GM23338 (cell line): Measurements from ENCODE around the gene CDH23. TPM values are rescaled to one million over a fixed set of nuclear protein-coding genes. Genes with fewer than 3 reads are reported as not detected.

ENCODE experiments used
- ATAC-seq: fragments of 200-7000 bp; cut with Tn5 transposase; 3 replicates; pipeline ENCODE4 v1.9.1; 2020
- DNase-seq: peaks from one replicate; pipeline ENCODE4 v3.0.0-alpha.2; 2015; ENCODE audit warnings: low spot score
- H2AFZ ChIP-seq: fragments of 200-600 bp; sonication (generic); 2 replicates; pipeline ENCODE4 v1.8.0; 2016; ENCODE audit warnings: antibody characterized with exemption, mild to moderate bottlenecking, moderate library complexity
- H3F3A ChIP-seq: fragments of 200-600 bp; sonication (generic); replicated peaks from 2 replicates; pipeline ENCODE4 v1.8.0; 2017; ENCODE audit warnings: antibody characterized with exemption, mixed run types, low read depth
- H3K27ac ChIP-seq: fragments of 200-600 bp; sonication (generic); 2 replicates; pipeline ENCODE4 v1.6.1; 2016; ENCODE audit warnings: low read depth
- H3K27me3 ChIP-seq: fragments of 200-600 bp; sonication (generic); 2 replicates; pipeline ENCODE4 v1.8.0; 2016; ENCODE audit warnings: mild to moderate bottlenecking, mixed run types, moderate library complexity; ENCODE audit not compliant: insufficient read depth
- H3K36me3 ChIP-seq: fragments of 200-600 bp; sonication (generic); 2 replicates; pipeline ENCODE4 v1.8.0; 2016; ENCODE audit warnings: mild to moderate bottlenecking; ENCODE audit not compliant: insufficient read depth
- H3K4me1 ChIP-seq: fragments of 200-600 bp; sonication (generic); 2 replicates; pipeline ENCODE4 v1.8.0; 2016; ENCODE audit warnings: mild to moderate bottlenecking, moderate library complexity; ENCODE audit not compliant: insufficient read depth
- H3K4me2 ChIP-seq: fragments of 200-600 bp; sonication (generic); 2 replicates; pipeline ENCODE4 v1.7.1; 2017; ENCODE audit warnings: mixed run types
- H3K4me3 ChIP-seq: fragments of 200-600 bp; sonication (generic); 2 replicates; pipeline ENCODE4 v1.6.1; 2016; ENCODE audit warnings: mixed run types
- H3K79me2 ChIP-seq: fragments of 200-600 bp; sonication (generic); replicated peaks from 2 replicates; pipeline ENCODE4 v1.8.0; 2017; ENCODE audit warnings: mild to moderate bottlenecking; ENCODE audit not compliant: insufficient read depth
- H3K9me2 ChIP-seq: fragments of 200-600 bp; sonication (generic); 2 replicates; pipeline ENCODE4 v1.8.0; 2017; ENCODE audit not compliant: insufficient read depth
- H4K20me1 ChIP-seq: fragments of 200-600 bp; sonication (generic); replicated peaks from 2 replicates; pipeline ENCODE4 v1.8.0; 2017; ENCODE audit warnings: mild to moderate bottlenecking; ENCODE audit not compliant: insufficient read depth
- H3K27ac Mint-ChIP-seq: 2 replicates; pipeline ENCODE4 v1.8.0; 2020; ENCODE audit warnings: inconsistent platforms, mild to moderate bottlenecking, moderate library complexity, mixed read lengths
- H3K27me3 Mint-ChIP-seq: 3 replicates; pipeline ENCODE4 v1.8.0; 2022; ENCODE audit warnings: low read depth, mild to moderate bottlenecking, moderate library complexity, mixed read lengths, inconsistent platforms; ENCODE audit not compliant: insufficient read depth, poor library complexity
- H3K36me3 Mint-ChIP-seq: 3 replicates; pipeline ENCODE4 v1.8.0; 2021; ENCODE audit warnings: low read depth, mild to moderate bottlenecking, inconsistent platforms, moderate library complexity, mixed read lengths
- H3K4me1 Mint-ChIP-seq: 3 replicates; pipeline ENCODE4 v1.8.0; 2020; ENCODE audit warnings: mild to moderate bottlenecking, inconsistent platforms, mixed read lengths
- H3K4me3 Mint-ChIP-seq: 3 replicates; pipeline ENCODE4 v1.8.0; 2021; ENCODE audit warnings: moderate library complexity, mild to moderate bottlenecking, inconsistent platforms, mixed read lengths
- H3K9me3 Mint-ChIP-seq: 3 replicates; pipeline ENCODE4 v1.8.0; 2020; ENCODE audit warnings: moderate library complexity, mild to moderate bottlenecking, inconsistent platforms, mixed read lengths
- CREB1 ChIP-seq: fragments of 250-450 bp; sonication (Bioruptor Pico); IDR thresholded peaks from 2 replicates; pipeline ENCODE4 v1.5.0; 2020; ENCODE audit warnings: low read depth, mild to moderate bottlenecking, moderate library complexity
- EZH2 ChIP-seq: fragments of 200-600 bp; sonication (generic); IDR thresholded peaks from one replicate; pipeline ENCODE4 v1.8.0; 2017; ENCODE audit warnings: antibody characterized with exemption, mild to moderate bottlenecking, low read depth; ENCODE audit not compliant: unreplicated experiment
- EZH2phosphoT487 ChIP-seq: fragments of 200-600 bp; sonication (generic); IDR thresholded peaks from one replicate; pipeline ENCODE4 v1.8.1; 2018; ENCODE audit warnings: antibody characterized with exemption; ENCODE audit not compliant: unreplicated experiment
- JUNB ChIP-seq: IDR thresholded peaks from one replicate; pipeline ENCODE4 v1.6.1; 2016; ENCODE audit warnings: antibody characterized with exemption; ENCODE audit not compliant: unreplicated experiment
- NANOG ChIP-seq: IDR thresholded peaks from 2 replicates; pipeline ENCODE4 v1.6.1; 2016; ENCODE audit warnings: antibody characterized with exemption, borderline replicate concordance
- STAT1 ChIP-seq: IDR thresholded peaks from one replicate; pipeline ENCODE4 v1.6.1; 2016; ENCODE audit warnings: antibody characterized with exemption; ENCODE audit not compliant: unreplicated experiment
- ZNF114 ChIP-seq: fragments of 250-450 bp; sonication (Bioruptor Pico); IDR thresholded peaks from 2 replicates; pipeline ENCODE4 v1.5.0; 2020; ENCODE audit warnings: mild to moderate bottlenecking, moderate library complexity
- ZNF331 ChIP-seq: fragments of 250-450 bp; sonication (Bioruptor Pico); IDR thresholded peaks from 2 replicates; pipeline ENCODE4 v1.5.0; 2020; ENCODE audit warnings: low read depth, mild to moderate bottlenecking, moderate library complexity
- polyA plus RNA-seq: library from polyadenylated mRNA; unstranded; fragments of >200 nt; fragmentation: Nextera tagmentation; extraction: Ambion mirVana; gene quantifications from 2 replicates; pipeline ENCODE4 v1.2.1, GENCODE V29; 2016
- total RNA-seq: library from RNA; depleted of rRNA; stranded (reverse); fragments of >200 nt; shearing (Covaris generic); gene quantifications from 2 replicates; pipeline ENCODE4 v1.2.3, GENCODE V29; 2014
- TF ChIP-seq, protein P1 (sequence below): fragments of 250-450 bp; sonication (Bioruptor Pico); IDR thresholded peaks from 2 replicates; pipeline ENCODE4 v1.5.0; 2020; ENCODE audit warnings: mild to moderate bottlenecking, moderate library complexity
- TF ChIP-seq, protein P2 (sequence below): IDR thresholded peaks from one replicate; pipeline ENCODE4 v1.6.1; 2018; ENCODE audit warnings: antibody characterized with exemption; ENCODE audit not compliant: unreplicated experiment
- TF ChIP-seq, protein P3 (sequence below): IDR thresholded peaks from 2 replicates; pipeline ENCODE4 v1.6.1; 2016; ENCODE audit warnings: antibody characterized with exemption
- TF ChIP-seq, protein P4 (sequence below), 2 experiments: fragments of 200-600 bp in 1 of 2; sonication (generic) in 1 of 2; conservative IDR thresholded peaks; 2 replicates each; pipeline versions ENCODE4 v1.5.1 to v1.6.1; 2016 to 2017; ENCODE audit warnings: antibody characterized with exemption in 2 of 2, low read depth in 2 of 2, mild to moderate bottlenecking in 2 of 2, moderate library complexity in 1 of 2

CDH23 gene
- total and polyA plus RNA-seq, 2 experiments from 2014 or later, result 0.95 to 4.3 TPM

DNA sequence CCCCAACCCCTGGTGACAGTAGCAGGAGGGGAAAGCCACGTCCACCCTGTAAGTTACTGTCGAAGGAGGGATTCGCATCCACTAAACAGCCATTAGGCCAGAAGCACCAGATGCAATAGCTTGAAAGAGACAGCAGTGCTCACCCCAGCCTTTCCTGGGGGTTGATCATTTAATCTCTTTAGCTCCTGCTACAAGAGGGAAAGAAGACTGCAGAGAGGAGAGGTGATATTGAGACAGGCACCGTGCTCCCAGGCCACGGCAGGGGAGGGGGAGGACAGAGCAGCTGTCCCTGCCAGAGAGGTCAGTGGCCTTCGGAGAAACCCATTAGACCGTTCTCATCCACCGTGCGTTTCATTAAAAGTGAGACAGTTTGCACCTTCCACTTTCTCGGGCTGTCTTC, 148.3 kb downstream of the CDH23 start (continued):
- TF ChIP-seq, protein P1, sequence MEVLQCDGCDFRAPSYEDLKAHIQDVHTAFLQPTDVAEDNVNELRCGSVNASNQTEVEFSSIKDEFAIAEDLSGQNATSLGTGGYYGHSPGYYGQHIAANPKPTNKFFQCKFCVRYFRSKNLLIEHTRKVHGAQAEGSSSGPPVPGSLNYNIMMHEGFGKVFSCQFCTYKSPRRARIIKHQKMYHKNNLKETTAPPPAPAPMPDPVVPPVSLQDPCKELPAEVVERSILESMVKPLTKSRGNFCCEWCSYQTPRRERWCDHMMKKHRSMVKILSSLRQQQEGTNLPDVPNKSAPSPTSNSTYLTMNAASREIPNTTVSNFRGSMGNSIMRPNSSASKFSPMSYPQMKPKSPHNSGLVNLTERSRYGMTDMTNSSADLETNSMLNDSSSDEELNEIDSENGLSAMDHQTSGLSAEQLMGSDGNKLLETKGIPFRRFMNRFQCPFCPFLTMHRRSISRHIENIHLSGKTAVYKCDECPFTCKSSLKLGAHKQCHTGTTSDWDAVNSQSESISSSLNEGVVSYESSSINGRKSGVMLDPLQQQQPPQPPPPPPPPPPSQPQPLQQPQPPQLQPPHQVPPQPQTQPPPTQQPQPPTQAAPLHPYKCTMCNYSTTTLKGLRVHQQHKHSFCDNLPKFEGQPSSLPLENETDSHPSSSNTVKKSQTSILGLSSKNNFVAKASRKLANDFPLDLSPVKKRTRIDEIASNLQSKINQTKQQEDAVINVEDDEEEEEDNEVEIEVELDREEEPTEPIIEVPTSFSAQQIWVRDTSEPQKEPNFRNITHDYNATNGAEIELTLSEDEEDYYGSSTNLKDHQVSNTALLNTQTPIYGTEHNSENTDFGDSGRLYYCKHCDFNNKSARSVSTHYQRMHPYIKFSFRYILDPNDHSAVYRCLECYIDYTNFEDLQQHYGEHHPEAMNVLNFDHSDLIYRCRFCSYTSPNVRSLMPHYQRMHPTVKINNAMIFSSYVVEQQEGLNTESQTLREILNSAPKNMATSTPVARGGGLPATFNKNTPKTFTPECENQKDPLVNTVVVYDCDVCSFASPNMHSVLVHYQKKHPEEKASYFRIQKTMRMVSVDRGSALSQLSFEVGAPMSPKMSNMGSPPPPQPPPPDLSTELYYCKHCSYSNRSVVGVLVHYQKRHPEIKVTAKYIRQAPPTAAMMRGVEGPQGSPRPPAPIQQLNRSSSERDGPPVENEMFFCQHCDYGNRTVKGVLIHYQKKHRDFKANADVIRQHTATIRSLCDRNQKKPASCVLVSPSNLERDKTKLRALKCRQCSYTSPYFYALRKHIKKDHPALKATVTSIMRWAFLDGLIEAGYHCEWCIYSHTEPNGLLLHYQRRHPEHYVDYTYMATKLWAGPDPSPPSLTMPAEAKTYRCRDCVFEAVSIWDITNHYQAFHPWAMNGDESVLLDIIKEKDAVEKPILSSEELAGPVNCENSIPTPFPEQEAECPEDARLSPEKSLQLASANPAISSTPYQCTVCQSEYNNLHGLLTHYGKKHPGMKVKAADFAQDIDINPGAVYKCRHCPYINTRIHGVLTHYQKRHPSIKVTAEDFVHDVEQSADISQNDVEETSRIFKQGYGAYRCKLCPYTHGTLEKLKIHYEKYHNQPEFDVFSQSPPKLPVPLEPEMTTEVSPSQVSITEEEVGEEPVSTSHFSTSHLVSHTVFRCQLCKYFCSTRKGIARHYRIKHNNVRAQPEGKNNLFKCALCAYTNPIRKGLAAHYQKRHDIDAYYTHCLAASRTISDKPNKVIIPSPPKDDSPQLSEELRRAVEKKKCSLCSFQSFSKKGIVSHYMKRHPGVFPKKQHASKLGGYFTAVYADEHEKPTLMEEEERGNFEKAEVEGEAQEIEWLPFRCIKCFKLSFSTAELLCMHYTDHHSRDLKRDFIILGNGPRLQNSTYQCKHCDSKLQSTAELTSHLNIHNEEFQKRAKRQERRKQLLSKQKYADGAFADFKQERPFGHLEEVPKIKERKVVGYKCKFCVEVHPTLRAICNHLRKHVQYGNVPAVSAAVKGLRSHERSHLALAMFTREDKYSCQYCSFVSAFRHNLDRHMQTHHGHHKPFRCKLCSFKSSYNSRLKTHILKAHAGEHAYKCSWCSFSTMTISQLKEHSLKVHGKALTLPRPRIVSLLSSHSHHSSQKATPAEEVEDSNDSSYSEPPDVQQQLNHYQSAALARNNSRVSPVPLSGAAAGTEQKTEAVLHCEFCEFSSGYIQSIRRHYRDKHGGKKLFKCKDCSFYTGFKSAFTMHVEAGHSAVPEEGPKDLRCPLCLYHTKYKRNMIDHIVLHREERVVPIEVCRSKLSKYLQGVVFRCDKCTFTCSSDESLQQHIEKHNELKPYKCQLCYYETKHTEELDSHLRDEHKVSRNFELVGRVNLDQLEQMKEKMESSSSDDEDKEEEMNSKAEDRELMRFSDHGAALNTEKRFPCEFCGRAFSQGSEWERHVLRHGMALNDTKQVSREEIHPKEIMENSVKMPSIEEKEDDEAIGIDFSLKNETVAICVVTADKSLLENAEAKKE (CRISPR knock-in tag), result no peak

DNA sequence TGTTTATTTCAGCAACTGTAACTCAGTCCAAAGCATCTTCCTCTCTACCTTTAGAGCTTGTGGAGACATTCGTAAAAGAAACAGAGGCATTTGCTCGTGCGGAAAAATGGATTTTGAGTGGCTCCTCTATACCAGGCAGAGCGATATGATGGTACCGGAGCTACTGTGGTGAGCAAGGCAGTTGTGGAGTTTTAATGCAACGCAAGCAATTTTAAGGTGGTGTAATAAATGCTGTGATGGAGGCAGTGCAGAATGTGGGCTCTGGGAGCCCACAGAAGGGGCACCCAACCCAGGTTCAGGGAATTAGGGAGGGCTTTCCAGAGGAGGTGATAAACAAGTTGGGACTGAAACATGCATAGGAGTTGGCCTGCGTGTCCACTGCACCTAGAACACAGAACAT, 149.5 kb downstream of the CDH23 start:
- H3K36me3 ChIP-seq, result no peaks in the 10 kb centered on the region
- no peaks in the 10 kb centered on the region for H4K20me1 ChIP-seq
- peaks cover under 1% of the 10 kb centered on the region; the same call in 1 of the 2 replicates for H3K9me2 ChIP-seq
- Mint-ChIP-seq H3K4me3 (no peak overlapping the region), H3K4me1 (peaks cover 41% of the 10 kb centered on the region), H3K9me3 (no peaks in the 10 kb centered on the region), H3K36me3 (no peaks in the 10 kb centered on the region), H3K27ac (no peak overlapping the region), H3K27me3 (peaks cover 8% of the 10 kb centered on the region)
- no peak overlapping the region for H3K4me3 ChIP-seq
- H3K4me2 ChIP-seq, result no peak overlapping the region
- peaks cover 20% of the 10 kb centered on the region for H3K4me1 ChIP-seq
- DNase-seq, result no peak
- H3K27me3 ChIP-seq, result no peaks in the 10 kb centered on the region
- H3F3A ChIP-seq, result no peaks in the 10 kb centered on the region
- H2AFZ ChIP-seq, result no peak overlapping the region
- no peak for ATAC-seq
- H3K79me2 ChIP-seq, result no peaks in the 10 kb centered on the region
- H3K27ac ChIP-seq, result no peak overlapping the region
- TF ChIP-seq ZNF331, result no peak
- TF ChIP-seq, protein P2, sequence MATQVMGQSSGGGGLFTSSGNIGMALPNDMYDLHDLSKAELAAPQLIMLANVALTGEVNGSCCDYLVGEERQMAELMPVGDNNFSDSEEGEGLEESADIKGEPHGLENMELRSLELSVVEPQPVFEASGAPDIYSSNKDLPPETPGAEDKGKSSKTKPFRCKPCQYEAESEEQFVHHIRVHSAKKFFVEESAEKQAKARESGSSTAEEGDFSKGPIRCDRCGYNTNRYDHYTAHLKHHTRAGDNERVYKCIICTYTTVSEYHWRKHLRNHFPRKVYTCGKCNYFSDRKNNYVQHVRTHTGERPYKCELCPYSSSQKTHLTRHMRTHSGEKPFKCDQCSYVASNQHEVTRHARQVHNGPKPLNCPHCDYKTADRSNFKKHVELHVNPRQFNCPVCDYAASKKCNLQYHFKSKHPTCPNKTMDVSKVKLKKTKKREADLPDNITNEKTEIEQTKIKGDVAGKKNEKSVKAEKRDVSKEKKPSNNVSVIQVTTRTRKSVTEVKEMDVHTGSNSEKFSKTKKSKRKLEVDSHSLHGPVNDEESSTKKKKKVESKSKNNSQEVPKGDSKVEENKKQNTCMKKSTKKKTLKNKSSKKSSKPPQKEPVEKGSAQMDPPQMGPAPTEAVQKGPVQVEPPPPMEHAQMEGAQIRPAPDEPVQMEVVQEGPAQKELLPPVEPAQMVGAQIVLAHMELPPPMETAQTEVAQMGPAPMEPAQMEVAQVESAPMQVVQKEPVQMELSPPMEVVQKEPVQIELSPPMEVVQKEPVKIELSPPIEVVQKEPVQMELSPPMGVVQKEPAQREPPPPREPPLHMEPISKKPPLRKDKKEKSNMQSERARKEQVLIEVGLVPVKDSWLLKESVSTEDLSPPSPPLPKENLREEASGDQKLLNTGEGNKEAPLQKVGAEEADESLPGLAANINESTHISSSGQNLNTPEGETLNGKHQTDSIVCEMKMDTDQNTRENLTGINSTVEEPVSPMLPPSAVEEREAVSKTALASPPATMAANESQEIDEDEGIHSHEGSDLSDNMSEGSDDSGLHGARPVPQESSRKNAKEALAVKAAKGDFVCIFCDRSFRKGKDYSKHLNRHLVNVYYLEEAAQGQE, result no peak
- TF ChIP-seq, protein P3, sequence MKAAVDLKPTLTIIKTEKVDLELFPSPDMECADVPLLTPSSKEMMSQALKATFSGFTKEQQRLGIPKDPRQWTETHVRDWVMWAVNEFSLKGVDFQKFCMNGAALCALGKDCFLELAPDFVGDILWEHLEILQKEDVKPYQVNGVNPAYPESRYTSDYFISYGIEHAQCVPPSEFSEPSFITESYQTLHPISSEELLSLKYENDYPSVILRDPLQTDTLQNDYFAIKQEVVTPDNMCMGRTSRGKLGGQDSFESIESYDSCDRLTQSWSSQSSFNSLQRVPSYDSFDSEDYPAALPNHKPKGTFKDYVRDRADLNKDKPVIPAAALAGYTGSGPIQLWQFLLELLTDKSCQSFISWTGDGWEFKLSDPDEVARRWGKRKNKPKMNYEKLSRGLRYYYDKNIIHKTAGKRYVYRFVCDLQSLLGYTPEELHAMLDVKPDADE, result no peak
- no peak for TF ChIP-seq CREB1 (CRISPR knock-in tag)
- TF ChIP-seq, protein P4, sequence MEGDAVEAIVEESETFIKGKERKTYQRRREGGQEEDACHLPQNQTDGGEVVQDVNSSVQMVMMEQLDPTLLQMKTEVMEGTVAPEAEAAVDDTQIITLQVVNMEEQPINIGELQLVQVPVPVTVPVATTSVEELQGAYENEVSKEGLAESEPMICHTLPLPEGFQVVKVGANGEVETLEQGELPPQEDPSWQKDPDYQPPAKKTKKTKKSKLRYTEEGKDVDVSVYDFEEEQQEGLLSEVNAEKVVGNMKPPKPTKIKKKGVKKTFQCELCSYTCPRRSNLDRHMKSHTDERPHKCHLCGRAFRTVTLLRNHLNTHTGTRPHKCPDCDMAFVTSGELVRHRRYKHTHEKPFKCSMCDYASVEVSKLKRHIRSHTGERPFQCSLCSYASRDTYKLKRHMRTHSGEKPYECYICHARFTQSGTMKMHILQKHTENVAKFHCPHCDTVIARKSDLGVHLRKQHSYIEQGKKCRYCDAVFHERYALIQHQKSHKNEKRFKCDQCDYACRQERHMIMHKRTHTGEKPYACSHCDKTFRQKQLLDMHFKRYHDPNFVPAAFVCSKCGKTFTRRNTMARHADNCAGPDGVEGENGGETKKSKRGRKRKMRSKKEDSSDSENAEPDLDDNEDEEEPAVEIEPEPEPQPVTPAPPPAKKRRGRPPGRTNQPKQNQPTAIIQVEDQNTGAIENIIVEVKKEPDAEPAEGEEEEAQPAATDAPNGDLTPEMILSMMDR (conservative IDR thresholded peaks at IDR 0.05; ENCODE audit: low read depth in 2 of 2), result no peak
- TF ChIP-seq STAT1, result no peak
- TF ChIP-seq EZH2phosphoT487, result no peak
- no peak for TF ChIP-seq EZH2
- TF ChIP-seq NANOG, result no peak
- no peak for TF ChIP-seq JUNB
- no peak for TF ChIP-seq ZNF114
